Bronchial epithelial cell (primary cell): ENCODE measurements around the gene CERT1. TPM values are rescaled to one million over a fixed set of nuclear protein-coding genes. Genes with fewer than 3 reads are reported as not detected.

Experiments
- DNase-seq: peaks from one replicate; pipeline ENCODE4 v3.0.0-alpha.2; 2010; ENCODE audit warnings: low read depth
- FAIRE-seq: peaks from 2 replicates; lab custom pipeline; 2011; peaks lifted over from hg19 to GRCh38; lab: Jason Lieb, UNC
- H3K27me3 ChIP-seq: 2 replicates; pipeline ENCODE4 v1.5.1; 2011; ENCODE audit warnings: low read length; ENCODE audit not compliant: control insufficient read depth, insufficient read depth
- H3K36me3 ChIP-seq: 2 replicates; pipeline ENCODE4 v1.5.1; 2011; ENCODE audit warnings: low read length; ENCODE audit not compliant: control insufficient read depth, insufficient read depth
- H3K4me3 ChIP-seq: 2 replicates; pipeline ENCODE4 v1.5.1; 2011; ENCODE audit warnings: mild to moderate bottlenecking, low read depth, low read length, control low read depth
- CTCF ChIP-seq: IDR thresholded peaks from 2 replicates; pipeline ENCODE4 v1.5.1; 2011; ENCODE audit warnings: mild to moderate bottlenecking, moderate library complexity, low read length, control low read depth, inconsistent platforms; ENCODE audit not compliant: insufficient read depth, severe bottlenecking
- total RNA-seq: library from RNA; depleted of rRNA; stranded (reverse); fragments of >200 nt; gene quantifications from 2 replicates; pipeline ENCODE4 v1.2.1, GENCODE V29; 2014

Gene CERT1
- total RNA-seq, 1 donor from 2014 or later = 20.5 TPM

GRCh38 chr5:75481024-75481423, 30.4 kb downstream of the CERT1 start:
- no peak for FAIRE-seq
- no peaks in the 10 kb centered on the region for H3K27me3 ChIP-seq
- H3K4me3 ChIP-seq = no peak overlapping the region
- no peak for TF ChIP-seq CTCF
- no peaks in the 10 kb centered on the region for H3K36me3 ChIP-seq
- no peak for DNase-seq

GRCh38 chr5:75475364-75475763, 36.1 kb downstream of the CERT1 start:
- FAIRE-seq (no peak), DNase-seq (no peak)
- no peaks in the 10 kb centered on the region for H3K27me3 ChIP-seq
- no peaks in the 10 kb centered on the region for H3K36me3 ChIP-seq
- no peak for TF ChIP-seq CTCF
- no peak overlapping the region for H3K4me3 ChIP-seq

- Histone ChIP-seq H3K27me3 (no peaks in the 10 kb centered on the region), H3K36me3 (no peaks in the 10 kb centered on the region), H3K4me3 (no peak overlapping the region)
- FAIRE-seq = no peak
- DNase-seq = no peak
- no peak for TF ChIP-seq CTCF
Measured at GRCh38 chr5:75473463-75473862, 38.0 kb downstream of the CERT1 start.

DNA sequence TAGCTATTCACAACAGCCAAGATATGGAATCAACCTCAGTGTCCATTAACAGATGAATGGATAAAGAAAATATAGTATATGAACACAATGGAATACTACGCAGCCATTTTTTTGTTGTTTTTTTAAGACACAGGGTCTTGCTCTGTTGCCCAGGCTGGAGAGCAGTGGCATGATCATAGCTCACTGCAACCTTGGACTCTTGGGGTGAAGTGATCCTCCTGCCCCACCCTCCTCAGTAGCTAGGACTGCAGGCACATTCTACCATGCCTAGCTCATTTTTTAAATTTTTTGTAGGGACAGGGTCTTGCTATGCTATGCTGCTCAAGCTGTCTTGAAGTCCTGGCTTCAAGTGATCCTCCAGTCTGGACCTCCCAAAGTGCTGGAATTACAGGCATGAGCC, 38.5 kb downstream of the CERT1 start:
- no peaks in the 10 kb centered on the region for H3K27me3 ChIP-seq
- DNase-seq = no peak
- FAIRE-seq = no peak
- H3K4me3 ChIP-seq = no peak overlapping the region
- TF ChIP-seq CTCF = no peak
- H3K36me3 ChIP-seq = no peaks in the 10 kb centered on the region

- no peak for DNase-seq
- no peaks in the 10 kb centered on the region for H3K27me3 ChIP-seq
- no peak for FAIRE-seq
- no peaks in the 10 kb centered on the region for H3K36me3 ChIP-seq
- H3K4me3 ChIP-seq = no peak overlapping the region
- TF ChIP-seq CTCF = no peak
Measured at GRCh38 chr5:75471193-75471592, 40.2 kb downstream of the CERT1 start.

GRCh38 chr5:75469017-75469416, 42.4 kb downstream of the CERT1 start:
- no peak overlapping the region for H3K4me3 ChIP-seq
- TF ChIP-seq CTCF = no peak
- no peaks in the 10 kb centered on the region for H3K27me3 ChIP-seq
- no peak for DNase-seq
- FAIRE-seq = no peak
- no peaks in the 10 kb centered on the region for H3K36me3 ChIP-seq
